Erythroblast (primary cell): ENCODE measurements around the gene CCNG2.

ENCODE experiments used
- GATA1 ChIP-seq: IDR thresholded peaks from 2 replicates; pipeline ENCODE4 v1.6.1; 2011; ENCODE audit warnings: low read depth, mild to moderate bottlenecking, control low read depth, low read length, moderate library complexity
- POLR2A ChIP-seq: IDR thresholded peaks from 2 replicates; pipeline ENCODE4 v1.6.1; 2011; ENCODE audit warnings: mild to moderate bottlenecking, low read length

DNA sequence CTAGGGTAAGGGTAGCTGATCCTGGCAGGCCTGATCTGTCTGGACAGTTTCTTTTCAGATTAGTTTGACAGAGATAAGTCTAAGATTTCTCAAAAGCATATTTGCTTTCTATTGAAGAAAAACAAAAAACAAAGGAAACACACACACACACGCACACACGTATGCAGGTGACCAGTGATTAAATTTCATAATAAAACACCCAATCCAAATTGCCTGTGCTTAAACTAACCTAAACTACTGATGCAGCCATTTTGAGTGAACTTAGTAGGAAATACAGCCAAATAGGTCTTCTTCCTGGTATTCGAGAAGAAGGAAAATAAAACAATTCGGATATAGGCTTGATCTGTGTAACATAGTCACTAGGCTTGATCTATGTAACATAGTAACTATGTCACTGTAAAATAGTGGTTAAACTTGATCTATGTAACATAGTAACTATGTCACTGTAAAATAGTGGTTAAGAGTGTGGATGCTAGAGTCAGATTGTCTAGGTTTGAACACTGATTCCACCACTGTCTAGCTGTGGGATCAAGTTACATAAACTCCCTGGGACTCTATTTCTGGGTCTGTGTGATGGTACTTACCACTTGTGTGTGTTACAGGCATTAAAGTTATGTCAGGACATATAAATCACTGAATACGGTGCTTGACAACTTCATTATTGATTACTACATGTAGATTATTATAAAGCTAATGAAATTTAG is 9.8 kb upstream of the CCNG2 start:
- TF ChIP-seq POLR2A: no peak
- TF ChIP-seq GATA1: no peak
